ENCODE data around the gene TMEM120B.

DNA sequence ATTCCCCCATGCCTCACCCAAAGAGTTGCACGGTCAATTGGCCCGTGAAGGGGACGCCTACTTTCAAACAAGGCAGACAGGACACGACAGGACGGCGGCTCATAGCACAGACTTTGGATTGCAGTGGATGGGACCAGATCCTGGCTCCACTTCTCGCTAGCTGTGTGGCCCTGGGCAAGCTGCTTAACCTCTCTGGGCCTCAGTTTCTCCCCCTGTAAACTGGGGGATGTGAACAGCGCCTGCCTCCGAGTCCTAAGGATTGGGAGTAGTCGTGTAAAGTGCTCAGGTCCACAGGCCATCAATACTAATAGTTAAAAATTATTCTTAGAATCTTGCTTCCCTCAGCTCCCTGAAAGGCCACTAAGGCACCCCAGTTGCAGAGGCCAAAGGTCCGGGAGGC lies 67.9 kb downstream of the TMEM120B start:
- no peak for TF ChIP-seq YY1 (IDR thresholded peaks at IDR 0.05; ENCODE audit: insufficient read depth, insufficient read length)
- TF ChIP-seq ZNF274 (IDR thresholded peaks at IDR 0.05; ENCODE audit: low read depth, low read length), result no peak
- TF ChIP-seq SUZ12 (IDR thresholded peaks at IDR 0.05; ENCODE audit: extremely low read depth, insufficient read depth, insufficient read length), result no peak

Measured in NT2/D1 (cell line).